Measurements from ENCODE around the gene DCLK1.
"Not testable (repeated sequence)": the region's sequence is repeated elsewhere in the genome, so short reads cannot be mapped to it uniquely, and the experiment has no call there.

DCLK1 gene

GRCh38 chr13:36130552-36131221 is 495 bp downstream of the DCLK1 start:
- DNase-seq (ENCODE audit: low read depth), result no peak

- no peak for DNase-seq (ENCODE audit: low read depth)
Observed at GRCh38 chr13:36130193-36130551, 1.0 kb downstream of the DCLK1 start.

GRCh38 chr13:36129539-36129938 is 1.6 kb downstream of the DCLK1 start:
- DNase-seq (ENCODE audit: low read depth), result no peak

GRCh38 chr13:36126491-36126890 is 4.7 kb downstream of the DCLK1 start:
- DNase-seq (ENCODE audit: low read depth), result no peak

GRCh38 chr13:36125841-36126240 is 5.3 kb downstream of the DCLK1 start:
- no peak for DNase-seq (ENCODE audit: low read depth)

- no peak for DNase-seq (ENCODE audit: low read depth)
Observed at GRCh38 chr13:36124236-36124822, 6.9 kb downstream of the DCLK1 start.

- DNase-seq (ENCODE audit: low read depth), result no peak
Observed at GRCh38 chr13:36115306-36115705, 15.9 kb downstream of the DCLK1 start.

- DNase-seq (ENCODE audit: low read depth), result no peak
Observed at GRCh38 chr13:36114233-36114632, 16.9 kb downstream of the DCLK1 start.

- DNase-seq (ENCODE audit: low read depth), result no peak
Observed at GRCh38 chr13:36108954-36109353, 22.2 kb downstream of the DCLK1 start.

GRCh38 chr13:36108342-36108741 is 22.8 kb downstream of the DCLK1 start:
- no peak for DNase-seq (ENCODE audit: low read depth)

GRCh38 chr13:36107521-36107920 is 23.7 kb downstream of the DCLK1 start:
- no peak for DNase-seq (ENCODE audit: low read depth)

GRCh38 chr13:36105726-36106125 is 25.5 kb downstream of the DCLK1 start:
- no peak for DNase-seq (ENCODE audit: low read depth)

GRCh38 chr13:36102721-36103120 is 28.5 kb downstream of the DCLK1 start:
- DNase-seq (ENCODE audit: low read depth), result no peak

- not testable (repeated sequence) for DNase-seq (ENCODE audit: low read depth)
Observed at GRCh38 chr13:36101907-36102306, 29.3 kb downstream of the DCLK1 start.

GRCh38 chr13:36101157-36101556 is 30.0 kb downstream of the DCLK1 start:
- no peak for DNase-seq (ENCODE audit: low read depth)

GRCh38 chr13:36098080-36098479 is 33.1 kb downstream of the DCLK1 start:
- DNase-seq (ENCODE audit: low read depth), result no peak

- no peak for DNase-seq (ENCODE audit: low read depth)
Observed at GRCh38 chr13:36096461-36097416, 34.4 kb downstream of the DCLK1 start.

- DNase-seq (ENCODE audit: low read depth), result no peak
Observed at GRCh38 chr13:36094478-36094877, 36.7 kb downstream of the DCLK1 start.

GRCh38 chr13:36090592-36090991 is 40.6 kb downstream of the DCLK1 start:
- no peak for DNase-seq (ENCODE audit: low read depth)

GRCh38 chr13:36089130-36089647 is 42.0 kb downstream of the DCLK1 start:
- DNase-seq (ENCODE audit: low read depth), result no peak

GRCh38 chr13:36088463-36088862 is 42.7 kb downstream of the DCLK1 start:
- DNase-seq (ENCODE audit: low read depth), result no peak

GRCh38 chr13:36088001-36088400 is 43.2 kb downstream of the DCLK1 start:
- DNase-seq (ENCODE audit: low read depth), result no peak

- no peak for DNase-seq (ENCODE audit: low read depth)
Observed at GRCh38 chr13:36086117-36086516, 45.1 kb downstream of the DCLK1 start.

All from stimulated activated CD8-positive, alpha-beta memory T cell treated with anti-CD3 and anti-CD28 coated beads, Interleukin-15, amount 100 ng/mL, for 24 hours (primary cell).